Thymus (tissue), 11 donors: Measurements from ENCODE around the gene SHKBP1. TPM values are rescaled to one million over a fixed set of nuclear protein-coding genes. Genes with fewer than 3 reads are reported as not detected.

Experiments used
- DNase-seq, 9 donors: peaks; one replicate each; pipeline ENCODE4 v3.0.0-alpha.2; 2013; ENCODE audit warnings: low spot score in 9 of 9, low read depth in 6 of 9, missing footprints in 1 of 9
- H3K27ac ChIP-seq, 2 donors: one replicate each; pipeline ENCODE4 v1.5.1; 2013; ENCODE audit warnings: control low read depth in 1 of 2, low read depth in 1 of 2, low read length in 1 of 2, mild to moderate bottlenecking in 1 of 2, moderate library complexity in 1 of 2
- H3K27me3 ChIP-seq, 2 donors: one replicate each; pipeline ENCODE4 v1.5.1; 2013; ENCODE audit warnings: low read length in 1 of 2; ENCODE audit not compliant: control insufficient read depth in 2 of 2, insufficient read depth in 1 of 2
- H3K36me3 ChIP-seq, 2 donors: one replicate each; pipeline ENCODE4 v1.5.1; 2013; ENCODE audit warnings: low read length in 1 of 2, mild to moderate bottlenecking in 1 of 2, moderate library complexity in 1 of 2; ENCODE audit not compliant: control insufficient read depth in 2 of 2, insufficient read depth in 2 of 2
- H3K4me1 ChIP-seq, 2 donors: one replicate each; pipeline ENCODE4 v1.5.1; 2013; ENCODE audit warnings: low read length in 2 of 2; ENCODE audit not compliant: control insufficient read depth in 2 of 2, insufficient read depth in 2 of 2
- H3K4me3 ChIP-seq, 2 donors: one replicate each; pipeline ENCODE4 v1.5.1; 2013; ENCODE audit warnings: low read length in 2 of 2, control low read depth in 1 of 2, mild to moderate bottlenecking in 1 of 2
- H3K9me3 ChIP-seq, 2 donors: one replicate each; pipeline ENCODE4 v1.5.1; 2013; ENCODE audit warnings: low read length in 1 of 2, mild to moderate bottlenecking in 1 of 2; ENCODE audit not compliant: control insufficient read depth in 2 of 2, insufficient read depth in 1 of 2
- WGBS: extraction: QIAGEN DNeasy Blood & Tissue Kit; methylation state at CpG from one replicate; pipeline ENCODE4 v1.1.7; 2013; 5-methylcytosine and 5-hydroxymethylcytosine counted together
- polyA plus RNA-seq: library from polyadenylated mRNA; stranded (reverse); fragments of 200-250 nt; gene quantifications from one replicate; pipeline ENCODE4 v1.2.3, GENCODE V29; 2013
- total RNA-seq: library from RNA; stranded (reverse); fragments of 120-200 nt; gene quantifications from one replicate; pipeline ENCODE4 v1.2.4, GENCODE V29; 2013
- donor health status: healthy.

The SHKBP1 gene
- total and polyA plus RNA-seq, 2 donors, result 33.1 to 117 TPM

DNA sequence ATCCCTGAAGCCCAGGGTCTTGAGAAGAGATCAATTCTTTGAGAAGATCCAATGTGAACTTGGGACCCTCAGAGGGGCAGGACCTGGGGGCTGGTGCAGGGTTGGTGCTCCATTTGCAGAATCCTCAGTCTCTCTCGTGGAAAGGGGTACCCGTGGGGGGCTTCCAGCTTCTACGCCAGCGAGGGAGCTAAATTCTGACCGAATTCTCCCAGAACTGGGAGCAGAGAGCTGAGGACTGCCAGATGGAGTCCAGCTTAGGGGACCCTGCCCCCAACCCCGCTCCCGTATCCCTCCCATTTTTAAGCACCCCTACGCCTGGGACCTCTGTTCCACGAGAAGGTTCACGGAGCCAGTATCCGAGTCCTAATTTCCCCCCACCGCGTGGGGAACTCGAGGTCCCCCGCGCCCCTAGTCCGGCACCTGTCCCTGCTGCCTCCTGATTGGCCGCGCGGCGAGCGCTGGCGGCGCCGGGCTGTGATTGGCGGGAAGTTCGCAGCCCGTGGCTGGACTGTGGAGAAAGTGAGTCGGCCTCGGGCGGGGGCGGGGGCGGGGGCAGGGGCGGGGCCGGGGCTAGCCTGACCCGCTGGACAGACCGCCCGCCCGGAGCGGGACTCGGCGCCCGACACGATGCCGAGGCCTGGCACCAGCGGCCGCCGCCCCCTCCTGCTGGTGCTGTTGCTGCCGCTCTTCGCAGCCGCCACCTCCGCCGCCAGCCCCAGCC is 20.1 kb downstream of the SHKBP1 start:
- H3K36me3 ChIP-seq, result no peaks in the 10 kb centered on the region
- peaks cover 4 to 41% of the 10 kb centered on the region in 2 donors for H3K4me1 ChIP-seq
- H3K27me3 ChIP-seq, result peaks cover 57 to 73% of the 10 kb centered on the region in 2 donors
- WGBS, result 9% methylated on average over 53 of the region's 53 CpGs
- H3K9me3 ChIP-seq, result peaks cover 0 to 17% of the 10 kb centered on the region in 2 donors
- no peak for DNase-seq
- H3K27ac ChIP-seq, result no peak overlapping the region
- H3K4me3 ChIP-seq, result peak overlapping the region in 1 of 2 donors; percentile 4

DNA sequence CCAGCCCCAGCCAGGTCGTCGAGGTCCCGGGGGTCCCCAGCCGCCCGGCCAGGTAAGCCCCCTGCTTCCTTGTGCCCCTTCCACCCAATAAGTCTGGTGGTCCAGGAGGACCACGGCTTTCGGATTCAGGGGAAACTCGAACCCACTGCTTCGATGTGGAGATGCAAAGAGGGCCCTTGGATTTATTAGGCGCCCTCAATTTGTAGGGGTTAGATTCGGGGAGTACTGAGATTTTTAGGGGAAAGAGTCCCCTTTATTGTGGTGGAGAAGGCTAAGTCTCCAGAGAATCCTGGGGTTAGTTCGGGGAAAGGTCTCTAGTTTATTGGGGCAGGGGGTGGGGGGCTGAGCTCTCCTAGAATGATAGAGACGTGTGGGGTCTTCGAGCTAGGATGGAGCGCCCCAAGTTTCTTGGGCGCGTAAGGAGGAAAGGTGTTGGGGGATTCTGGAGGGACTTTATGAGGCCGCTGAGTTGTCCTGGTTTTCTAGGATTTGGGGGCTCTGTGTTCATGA is 20.7 kb downstream of the SHKBP1 start:
- Histone ChIP-seq H3K4me1 (peaks cover 4 to 47% of the 10 kb centered on the region in 2 donors), H3K27ac (no peak overlapping the region), H3K36me3 (no peaks in the 10 kb centered on the region), H3K4me3 (peak overlapping the region in 1 of 2 donors; percentile 4), H3K27me3 (peaks cover 63 to 79% of the 10 kb centered on the region in 2 donors), H3K9me3 (peaks cover 0 to 17% of the 10 kb centered on the region in 2 donors)
- DNase-seq, result no peak
- 13% methylated on average over 18 of the region's 18 CpGs for WGBS

DNA sequence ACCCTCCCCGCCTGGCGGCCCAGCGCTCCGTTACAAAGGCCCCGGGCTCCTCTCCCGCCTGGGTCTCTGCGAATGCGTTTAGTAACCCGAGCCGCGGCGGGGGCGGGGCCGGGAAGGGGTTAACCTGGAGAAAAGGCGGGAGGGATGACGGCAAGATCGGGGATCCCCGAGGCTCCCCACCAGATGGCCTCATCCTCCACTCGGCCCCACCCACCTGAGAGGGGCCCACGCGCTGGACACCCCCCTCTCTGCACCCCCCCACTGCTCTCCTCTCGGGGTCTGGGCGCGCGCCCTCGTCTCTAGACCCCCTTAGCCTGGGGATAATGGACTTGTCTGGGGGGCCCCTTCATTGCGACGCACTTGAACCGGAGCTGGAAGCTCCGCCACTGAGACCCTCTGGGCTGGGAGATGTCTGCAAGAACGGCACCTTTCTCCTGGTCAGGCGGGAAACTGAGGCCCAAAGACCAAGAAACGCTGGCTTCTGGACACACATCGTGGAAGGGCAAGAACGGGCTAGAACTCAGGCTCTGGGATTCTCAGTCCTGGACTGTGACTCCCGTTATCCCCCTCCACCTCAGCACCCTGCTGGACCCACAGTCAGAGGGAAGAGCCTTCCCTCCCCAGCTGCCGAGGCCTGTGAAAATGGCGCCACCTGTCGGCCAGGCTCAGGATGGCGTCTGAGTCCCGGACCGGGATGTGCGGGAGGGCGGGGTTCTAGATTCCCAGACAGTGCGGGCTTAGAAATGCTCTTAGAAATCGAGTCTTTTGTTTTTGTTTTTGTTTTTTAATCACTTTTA is 21.6 kb downstream of the SHKBP1 start:
- DNase-seq, result peak in 5 of 9 donors; percentile 72 to 85 (median 81)
- H3K4me3 ChIP-seq, result peak overlapping the region in 1 of 2 donors; percentile 5
- H3K27ac ChIP-seq, result no peak overlapping the region
- H3K27me3 ChIP-seq, result peaks cover 68 to 88% of the 10 kb centered on the region in 2 donors
- peaks cover 0 to 17% of the 10 kb centered on the region in 2 donors for H3K9me3 ChIP-seq
- H3K36me3 ChIP-seq, result no peaks in the 10 kb centered on the region
- H3K4me1 ChIP-seq, result peaks cover 4 to 55% of the 10 kb centered on the region in 2 donors
- 3% methylated on average over 46 of the region's 46 CpGs for whole genome bisulfite sequencing

DNA sequence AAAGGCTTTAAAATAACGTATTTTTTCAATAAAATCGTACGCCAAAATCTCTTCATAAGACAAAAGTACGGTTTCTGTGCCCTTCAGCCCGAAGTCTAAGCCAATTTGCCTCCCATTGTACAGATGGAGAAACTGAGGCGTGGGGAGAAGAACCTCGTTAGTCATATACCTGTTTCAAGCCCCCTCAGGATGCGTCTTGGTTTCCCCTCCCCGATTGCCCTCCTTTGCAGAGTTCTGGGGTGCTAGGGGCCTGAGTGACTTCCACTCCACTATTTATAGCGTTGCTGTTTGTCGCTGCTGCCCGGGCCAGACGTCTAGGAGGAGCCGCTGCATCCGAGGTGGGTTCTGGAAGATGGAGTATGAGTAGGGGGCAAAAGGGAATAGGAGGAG is 22.2 kb downstream of the SHKBP1 start:
- Histone ChIP-seq H3K9me3 (peaks cover 0 to 22% of the 10 kb centered on the region in 2 donors), H3K27me3 (peaks cover 68 to 94% of the 10 kb centered on the region in 2 donors), H3K4me1 (peaks cover 4 to 60% of the 10 kb centered on the region in 2 donors), H3K36me3 (no peaks in the 10 kb centered on the region), H3K27ac (no peak overlapping the region), H3K4me3 (no peak overlapping the region)
- 10% methylated on average over 15 of the region's 15 CpGs for WGBS
- DNase-seq, result no peak

DNA sequence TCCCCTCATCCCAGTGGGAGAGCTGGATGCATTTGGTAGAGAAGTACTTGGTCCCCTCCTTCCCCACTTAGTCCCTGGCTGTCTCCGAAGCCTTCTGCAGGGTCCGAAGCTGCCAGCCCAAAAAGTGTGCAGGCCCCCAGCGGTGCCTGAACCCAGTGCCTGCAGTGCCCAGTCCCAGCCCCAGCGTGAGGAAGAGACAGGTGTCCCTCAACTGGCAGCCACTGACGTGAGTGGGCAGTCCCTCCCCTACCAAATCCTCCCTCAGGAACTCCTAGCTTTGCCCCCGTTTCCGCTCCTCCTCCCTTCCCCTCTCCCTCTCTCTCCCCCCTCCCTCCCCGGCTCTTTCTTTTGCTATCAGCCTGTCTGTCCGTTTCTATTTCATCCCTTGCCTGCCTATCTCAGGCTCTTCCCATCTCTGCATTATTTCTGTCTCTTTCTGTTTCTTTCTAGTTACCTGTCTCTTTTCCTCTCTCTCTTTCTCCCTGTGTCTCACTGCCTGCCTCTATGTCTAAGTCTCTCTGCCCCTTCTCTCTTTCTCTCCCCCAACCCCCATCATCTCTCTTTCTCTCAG is 22.7 kb downstream of the SHKBP1 start:
- peaks cover 6 to 60% of the 10 kb centered on the region in 2 donors for H3K4me1 ChIP-seq
- peaks cover 0 to 25% of the 10 kb centered on the region in 2 donors for H3K9me3 ChIP-seq
- WGBS, result 3% methylated on average over 9 of the region's 9 CpGs
- H3K27me3 ChIP-seq, result peaks cover 69 to 98% of the 10 kb centered on the region in 2 donors
- H3K4me3 ChIP-seq, result no peak overlapping the region
- H3K36me3 ChIP-seq, result no peaks in the 10 kb centered on the region
- DNase-seq, result no peak
- no peak overlapping the region for H3K27ac ChIP-seq

DNA sequence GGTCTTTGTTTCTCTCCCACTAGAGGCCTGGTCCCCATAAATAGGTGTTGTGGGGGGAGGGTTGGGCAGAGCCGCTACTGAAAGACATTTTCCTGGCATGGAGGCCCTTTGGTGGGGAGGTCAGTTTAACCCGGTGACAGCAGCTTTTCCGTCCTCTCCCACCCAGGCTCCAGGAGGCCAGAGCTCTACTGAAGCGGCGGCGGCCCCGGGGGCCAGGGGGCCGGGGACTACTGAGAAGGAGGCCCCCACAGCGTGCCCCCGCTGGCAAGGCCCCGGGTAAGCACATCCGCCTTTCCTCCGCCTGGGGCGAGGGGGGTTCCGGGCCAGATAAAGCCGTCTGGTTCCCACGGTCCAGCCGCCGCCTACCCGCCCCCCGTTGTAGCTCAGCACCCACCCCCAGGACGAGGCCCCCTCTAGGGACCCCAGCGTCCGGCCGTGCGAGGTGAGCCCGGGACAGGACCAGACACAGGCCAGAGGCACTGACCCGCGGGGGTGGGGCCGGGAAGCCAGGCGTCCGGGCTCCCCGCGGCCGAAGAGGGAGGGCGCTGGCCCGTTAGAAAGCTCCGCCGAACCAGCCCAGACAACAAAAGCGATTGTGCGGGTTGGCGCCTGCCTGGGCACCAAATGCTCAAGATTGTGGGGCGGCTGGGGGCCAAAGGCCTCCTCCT is 23.4 kb downstream of the SHKBP1 start:
- 2% methylated on average over 43 of the region's 43 CpGs for WGBS
- H3K4me3 ChIP-seq, result no peak overlapping the region
- no peaks in the 10 kb centered on the region for H3K36me3 ChIP-seq
- DNase-seq, result no peak
- peaks cover 75 to 98% of the 10 kb centered on the region in 2 donors for H3K27me3 ChIP-seq
- no peak overlapping the region for H3K27ac ChIP-seq
- H3K4me1 ChIP-seq, result peaks cover 12 to 64% of the 10 kb centered on the region in 2 donors
- peaks cover 0 to 31% of the 10 kb centered on the region in 2 donors for H3K9me3 ChIP-seq

DNA sequence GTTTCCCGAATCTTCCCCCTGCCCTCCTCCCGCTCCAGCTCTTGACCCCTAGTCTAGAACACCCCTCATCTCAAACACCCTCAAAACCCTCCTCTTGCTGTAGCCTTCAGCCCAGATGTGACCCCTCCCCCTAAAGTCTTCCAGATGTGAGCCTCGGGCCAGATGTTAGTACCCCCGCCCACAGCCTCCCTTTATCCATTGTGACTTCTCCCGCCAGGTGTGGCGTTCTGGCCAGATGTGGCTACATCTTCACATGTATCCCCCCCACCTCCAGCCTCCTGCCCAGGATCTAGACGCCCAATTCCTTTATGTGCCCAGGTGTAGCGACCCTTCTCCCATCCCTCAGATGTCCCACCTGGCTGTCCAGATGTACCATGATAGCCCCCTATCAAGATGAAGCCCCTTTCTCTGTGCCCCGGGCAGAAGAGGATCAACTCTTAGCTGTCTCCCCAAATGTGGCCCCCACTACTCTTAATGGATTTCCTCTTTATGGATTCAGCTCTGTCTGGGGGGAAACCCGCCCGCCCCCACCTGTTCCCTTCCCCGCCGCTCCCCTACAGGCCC is 24.0 kb downstream of the SHKBP1 start:
- no peak overlapping the region for H3K4me3 ChIP-seq
- peaks cover 73 to 98% of the 10 kb centered on the region in 2 donors for H3K27me3 ChIP-seq

DNA sequence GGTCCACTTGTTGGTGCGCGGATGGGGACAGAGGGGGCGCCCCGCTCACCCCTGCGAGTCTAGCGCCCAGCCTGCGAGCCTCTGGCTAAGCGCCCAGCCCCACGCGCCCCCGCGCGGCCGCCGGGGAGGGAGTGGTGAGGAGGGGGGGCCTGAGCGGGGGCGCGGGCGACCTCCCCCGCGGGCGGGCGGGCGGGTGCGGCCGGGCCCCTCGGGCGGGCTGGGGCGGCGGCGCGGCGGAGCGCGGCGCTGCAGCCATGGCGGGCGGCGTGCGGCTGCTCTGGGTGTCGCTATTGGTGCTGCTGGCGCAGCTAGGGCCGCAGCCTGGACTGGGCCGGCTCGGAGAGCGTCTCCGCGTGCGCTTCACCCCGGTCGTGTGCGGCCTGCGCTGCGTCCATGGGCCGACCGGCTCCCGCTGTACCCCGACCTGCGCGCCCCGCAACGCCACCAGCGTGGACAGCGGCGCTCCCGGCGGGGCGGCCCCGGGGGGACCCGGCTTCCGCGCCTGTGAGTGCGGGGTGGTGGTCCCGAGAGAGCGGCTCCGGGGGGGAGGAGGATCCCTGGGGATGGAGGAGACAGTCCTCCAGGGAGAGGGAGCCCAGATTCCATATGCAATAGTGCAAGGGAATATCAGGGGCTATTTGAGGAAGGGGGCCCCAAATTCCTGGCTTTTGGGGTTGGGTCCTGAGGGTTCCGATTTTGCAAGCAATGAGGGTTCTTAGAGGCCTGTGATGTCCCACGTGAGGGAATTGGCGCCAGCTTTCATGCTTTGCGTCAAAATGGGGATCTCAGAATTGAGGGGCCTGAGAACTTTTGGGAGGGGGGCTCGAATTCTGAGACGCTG is 24.7 kb downstream of the SHKBP1 start, which contains the start of gene LTBP4:
TSS of gene LTBP4 (plus strand) at position 236 of the 841 bp plus-strand sequence. CDS start at position 255, 19 bp downstream.
- no peak within 1 kb of the TSS for H3K27ac ChIP-seq
- peaks cover 0 to 33% of the 10 kb centered on the region in 2 donors for H3K9me3 ChIP-seq
- DNase-seq, result no peak
- H3K36me3 ChIP-seq, result no peaks in the 10 kb centered on the region
- H3K4me3 ChIP-seq, result peak within 1 kb of the TSS in 1 of 2 donors; percentile 34
- peaks cover 70 to 99% of the 10 kb centered on the region in 2 donors for H3K27me3 ChIP-seq
- peaks cover 18 to 77% of the 10 kb centered on the region in 2 donors for H3K4me1 ChIP-seq
- WGBS, result 1% methylated on average over 82 of the region's 82 CpGs

More for the DNA sequence above, 24.0 kb downstream of the SHKBP1 start:
- H3K36me3 ChIP-seq, result no peaks in the 10 kb centered on the region
- H3K27ac ChIP-seq, result no peak overlapping the region
- 10% methylated on average over 13 of the region's 13 CpGs for WGBS
- H3K9me3 ChIP-seq, result peaks cover 0 to 33% of the 10 kb centered on the region in 2 donors
- H3K4me1 ChIP-seq, result peaks cover 17 to 69% of the 10 kb centered on the region in 2 donors
- DNase-seq, result no peak
